K562 treated with DMSO at 1 percent for 4 hours (cell line): ENCODE data around the gene SLCO3A1. TPM values are rescaled to one million over a fixed set of nuclear protein-coding genes. Genes with fewer than 3 reads are reported as not detected.

Experiments
- total RNA-seq: library from RNA; unstranded; fragments of 300-600 nt; gene quantifications from 2 replicates; pipeline ENCODE4 v1.2.3, GENCODE V29; 2022; ENCODE audit not compliant: insufficient read depth

Gene SLCO3A1
- total RNA-seq, result not detected in 2 replicates

DNA sequence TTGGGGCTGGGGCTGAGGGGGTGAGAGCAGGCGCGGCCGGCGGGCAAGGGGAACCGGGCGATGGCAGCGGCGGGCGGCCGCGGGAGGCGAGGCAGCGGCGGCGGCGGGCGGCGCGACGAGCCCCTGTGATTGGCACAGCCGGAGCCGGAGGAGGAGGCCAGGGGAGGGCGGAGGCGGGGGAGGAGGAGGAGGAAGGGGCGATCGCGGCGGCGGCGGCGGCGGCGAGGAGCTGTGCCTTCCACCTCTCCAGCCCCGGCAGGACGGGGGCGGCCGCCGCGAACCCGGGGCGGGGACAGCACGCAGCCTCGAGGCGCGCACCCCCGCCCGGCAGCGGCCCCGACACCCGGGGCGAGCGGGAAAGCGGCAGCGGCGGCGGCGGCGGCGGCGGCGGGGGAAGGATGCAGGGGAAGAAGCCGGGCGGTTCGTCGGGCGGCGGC, at the start of gene SLCO3A1:
Gene SLCO3A1, plus strand, starts transcription at position 198 of the 437 bp plus-strand sequence.

